Hematopoietic multipotent progenitor cell (in vitro differentiated cells): ENCODE measurements around the gene CSNK1A1. TPM values are rescaled to one million over a fixed set of nuclear protein-coding genes. Genes with fewer than 3 reads are reported as not detected.

Experiments
- DNase-seq, 3 donors: peaks; one replicate each; pipeline ENCODE4 v3.0.0-alpha.2; 2011 to 2015; ENCODE audit warnings: low read depth in 2 of 3, low spot score in 2 of 3
- total RNA-seq: library from RNA; depleted of rRNA; stranded (reverse); fragments of >200 nt; gene quantifications from one replicate; pipeline ENCODE4 v1.2.3, GENCODE V29; 2012

CSNK1A1 gene
- total RNA-seq, 1 donor: 116 TPM

GRCh38 chr5:149495673-149496072 is 55.6 kb downstream of the CSNK1A1 start:
- no peak for DNase-seq

GRCh38 chr5:149493316-149493715 is 57.9 kb downstream of the CSNK1A1 start:
- DNase-seq: no peak

- no peak for DNase-seq
These were observed 58.5 kb downstream of the CSNK1A1 start for GRCh38 chr5:149492781-149493180.

- no peak for DNase-seq
These were observed 60.4 kb downstream of the CSNK1A1 start for GRCh38 chr5:149490599-149491485.

- DNase-seq: peak in 1 of 3 donors; percentile 19
These were observed 61.6 kb downstream of the CSNK1A1 start for GRCh38 chr5:149489605-149490037.

GRCh38 chr5:149488645-149489306 is 62.5 kb downstream of the CSNK1A1 start:
- DNase-seq: no peak

- DNase-seq: no peak
These were observed 63.6 kb downstream of the CSNK1A1 start for GRCh38 chr5:149487672-149488071.

GRCh38 chr5:149486726-149487635 is 64.3 kb downstream of the CSNK1A1 start:
- no peak for DNase-seq

GRCh38 chr5:149485655-149486615 is 65.3 kb downstream of the CSNK1A1 start:
- DNase-seq: peak in 2 of 3 donors; percentile 79 to 94

- no peak for DNase-seq
These were observed 69.8 kb downstream of the CSNK1A1 start for GRCh38 chr5:149481485-149481884.

GRCh38 chr5:149478761-149479160 is 72.5 kb downstream of the CSNK1A1 start:
- no peak for DNase-seq

- DNase-seq: no peak
These were observed 75.5 kb downstream of the CSNK1A1 start for GRCh38 chr5:149475777-149476176.

GRCh38 chr5:149474198-149474597 is 77.0 kb downstream of the CSNK1A1 start:
- DNase-seq: no peak

- DNase-seq: no peak
These were observed 77.8 kb downstream of the CSNK1A1 start for GRCh38 chr5:149473441-149473840.

- no peak for DNase-seq
These were observed 78.8 kb downstream of the CSNK1A1 start for GRCh38 chr5:149472399-149472798.

- DNase-seq: no peak
These were observed 79.6 kb downstream of the CSNK1A1 start for GRCh38 chr5:149471406-149472183.

- no peak for DNase-seq
These were observed 80.3 kb downstream of the CSNK1A1 start for GRCh38 chr5:149470942-149471341.

- DNase-seq: peak in 1 of 3 donors; percentile 19
These were observed 84.7 kb downstream of the CSNK1A1 start for GRCh38 chr5:149466457-149466972.
